Activated gamma-delta T cell treated with anti-CD3 and anti-CD28 coated beads, Interleukin-2, amount 50 U/mL, for 16 hours (primary cell): Measurements from ENCODE around the gene CATSPERD.
"Not testable (repeated sequence)": the region's sequence is repeated elsewhere in the genome, so short reads cannot be mapped to it uniquely, and the experiment has no call there.

ENCODE experiments used
- DNase-seq: peaks from one replicate; pipeline ENCODE4 v3.0.0-alpha.2; 2020; ENCODE audit warnings: low read depth

Gene CATSPERD

DNA sequence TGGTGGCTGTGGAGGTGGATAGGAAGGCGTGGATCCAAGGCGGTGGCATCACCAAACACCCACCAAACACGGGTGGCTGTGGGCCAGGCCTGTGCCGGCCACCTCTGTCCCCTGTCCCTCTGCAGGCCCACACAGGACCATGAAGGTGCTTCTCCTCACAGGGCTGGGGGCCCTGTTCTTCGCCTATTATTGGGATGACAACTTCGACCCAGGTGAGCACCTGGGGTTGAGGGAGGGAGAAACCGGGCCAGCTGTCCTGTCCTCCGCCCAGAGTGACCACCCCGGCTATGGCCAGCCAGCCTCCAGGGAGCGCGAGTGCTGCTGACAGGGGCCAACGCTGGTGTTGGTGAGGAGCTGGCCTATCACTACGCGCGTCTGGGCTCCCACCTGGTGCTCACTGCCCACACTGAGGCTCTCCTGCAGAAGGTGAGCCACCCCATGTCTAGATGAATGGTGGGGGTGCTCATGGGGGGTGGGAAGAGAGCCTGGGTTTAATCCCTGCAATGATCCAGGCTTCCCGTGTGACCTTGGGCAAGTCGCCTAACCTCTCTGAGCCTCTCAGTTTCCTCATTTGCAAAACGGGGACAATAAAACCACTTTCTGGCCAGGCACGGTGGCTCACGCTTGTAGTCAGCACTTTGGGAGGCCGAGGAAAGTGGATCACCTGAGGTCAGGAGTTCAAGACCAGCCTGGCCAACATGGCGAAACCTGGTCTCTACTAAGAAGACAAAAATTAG is 35.6 kb upstream of the CATSPERD start:
- no peak for DNase-seq

DNA sequence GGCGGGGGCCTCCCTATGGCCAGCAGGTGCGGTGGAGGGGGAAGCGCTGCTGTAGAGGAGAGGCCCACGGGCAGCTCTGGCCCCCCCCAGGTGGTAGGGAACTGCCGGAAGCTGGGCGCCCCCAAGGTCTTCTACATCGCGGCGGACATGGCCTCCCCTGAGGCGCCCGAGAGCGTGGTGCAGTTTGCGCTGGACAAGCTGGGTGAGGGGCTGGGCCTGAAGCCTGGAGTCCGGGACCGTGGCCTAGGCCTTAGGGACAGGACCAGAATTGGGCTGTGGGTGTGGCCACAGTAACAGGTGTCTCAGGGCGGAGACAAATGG is 34.2 kb upstream of the CATSPERD start:
- DNase-seq = no peak

DNA sequence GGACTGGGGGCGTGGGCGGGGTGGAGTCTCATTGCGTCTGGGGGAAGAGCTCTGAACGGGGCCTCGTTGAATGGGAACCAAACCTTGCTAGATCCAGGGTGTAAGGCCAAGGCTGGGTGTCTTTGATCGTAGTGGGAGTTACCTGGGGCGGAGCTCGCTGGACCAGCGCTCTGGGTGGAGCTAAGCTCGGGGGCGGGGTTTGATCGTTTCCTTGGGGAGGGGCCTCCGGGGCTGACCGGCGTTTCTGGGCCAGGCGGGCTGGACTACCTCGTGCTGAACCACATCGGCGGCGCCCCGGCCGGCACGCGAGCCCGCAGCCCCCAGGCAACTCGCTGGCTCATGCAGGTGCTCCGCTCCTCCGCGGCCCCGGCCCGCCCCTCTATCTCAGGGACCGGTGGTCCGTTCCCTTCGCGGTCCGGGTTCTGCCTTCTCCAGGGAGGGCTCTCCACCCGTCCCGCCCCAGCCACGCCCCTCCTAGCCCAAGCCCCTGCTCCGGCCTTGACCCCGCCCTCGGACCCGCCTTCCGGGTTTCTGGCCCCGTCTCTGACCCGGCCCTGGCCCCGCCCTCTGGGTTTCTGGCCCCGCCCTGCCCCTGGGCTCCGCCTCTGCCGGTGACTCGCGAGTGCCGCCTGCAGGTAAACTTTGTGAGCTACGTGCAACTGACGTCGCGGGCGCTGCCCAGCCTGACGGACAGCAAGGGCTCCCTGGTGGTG is 33.6 kb upstream of the CATSPERD start:
- DNase-seq = peak; percentile 98

DNA sequence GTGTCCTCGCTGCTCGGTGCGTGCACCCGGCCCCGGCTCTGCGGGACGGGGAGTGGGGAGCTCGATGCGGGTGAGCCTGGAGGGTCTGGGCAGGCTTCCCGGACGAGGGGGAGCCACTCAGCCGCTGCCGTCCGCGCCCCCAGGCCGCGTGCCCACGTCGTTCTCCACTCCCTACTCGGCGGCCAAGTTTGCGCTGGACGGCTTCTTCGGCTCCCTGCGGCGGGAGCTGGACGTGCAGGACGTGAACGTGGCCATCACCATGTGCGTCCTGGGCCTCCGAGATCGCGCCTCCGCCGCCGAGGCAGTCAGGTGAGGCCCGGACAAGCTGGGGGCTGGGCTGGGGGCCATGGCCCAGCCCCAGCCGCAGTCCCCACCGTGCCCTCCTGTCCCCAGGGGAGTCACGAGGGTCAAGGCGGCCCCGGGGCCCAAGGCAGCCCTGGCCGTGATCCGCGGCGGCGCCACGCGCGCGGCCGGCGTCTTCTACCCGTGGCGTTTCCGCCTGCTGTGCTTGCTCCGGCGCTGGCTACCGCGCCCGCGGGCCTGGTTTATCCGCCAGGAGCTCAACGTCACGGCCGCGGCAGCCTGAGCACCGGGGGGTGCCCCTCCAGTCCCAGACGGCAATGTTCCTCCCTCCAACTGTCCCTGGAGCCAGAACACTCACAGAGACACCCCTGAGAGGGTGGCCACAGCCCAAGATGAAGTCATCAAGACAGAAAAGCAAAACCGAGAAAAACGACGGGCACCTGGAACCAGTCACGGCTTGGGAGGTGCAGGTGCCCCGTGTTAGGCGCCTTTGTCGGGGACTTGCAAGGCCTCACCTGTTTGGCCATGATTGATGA is 32.9 kb upstream of the CATSPERD start:
- DNase-seq = no peak

DNA sequence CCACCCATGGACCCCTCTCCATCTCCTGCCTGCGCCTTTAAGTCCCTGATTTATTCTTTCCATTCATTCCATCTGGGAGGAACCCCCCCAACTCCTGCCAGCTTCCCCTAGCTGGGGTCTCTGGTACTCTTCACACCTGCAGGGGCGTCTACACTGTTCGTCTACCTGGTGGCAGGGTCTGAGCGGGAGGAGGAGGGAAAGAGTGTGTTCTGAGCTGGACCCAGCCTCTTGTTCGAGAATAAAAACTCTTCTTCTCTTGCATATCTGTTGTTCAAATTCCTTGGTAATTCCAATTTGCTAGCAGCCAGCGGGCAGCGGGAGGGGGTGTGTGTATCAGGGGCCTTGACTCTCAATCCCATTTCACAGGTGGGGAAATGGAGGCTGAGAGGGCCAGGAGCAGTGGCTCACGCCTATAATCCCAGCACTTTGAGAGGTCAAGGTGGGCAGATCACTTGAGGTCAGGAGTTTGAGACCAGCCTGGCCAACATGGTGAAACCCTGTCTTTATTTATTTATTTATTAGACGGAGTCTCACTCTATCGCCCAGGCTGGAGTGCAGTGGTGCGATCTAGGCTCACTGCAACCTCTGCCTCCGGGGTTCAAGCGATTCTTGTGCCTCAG is 32.1 kb upstream of the CATSPERD start:
- DNase-seq = not testable (repeated sequence)

GRCh38 chr19:5690125-5690954 is 30.1 kb upstream of the CATSPERD start, which contains the start of gene RPL36:
Gene RPL36 (plus strand): TSS chr19:5690295. CDS start chr19:5690508, 213 bp downstream.
- DNase-seq = peak; percentile 98

DNA sequence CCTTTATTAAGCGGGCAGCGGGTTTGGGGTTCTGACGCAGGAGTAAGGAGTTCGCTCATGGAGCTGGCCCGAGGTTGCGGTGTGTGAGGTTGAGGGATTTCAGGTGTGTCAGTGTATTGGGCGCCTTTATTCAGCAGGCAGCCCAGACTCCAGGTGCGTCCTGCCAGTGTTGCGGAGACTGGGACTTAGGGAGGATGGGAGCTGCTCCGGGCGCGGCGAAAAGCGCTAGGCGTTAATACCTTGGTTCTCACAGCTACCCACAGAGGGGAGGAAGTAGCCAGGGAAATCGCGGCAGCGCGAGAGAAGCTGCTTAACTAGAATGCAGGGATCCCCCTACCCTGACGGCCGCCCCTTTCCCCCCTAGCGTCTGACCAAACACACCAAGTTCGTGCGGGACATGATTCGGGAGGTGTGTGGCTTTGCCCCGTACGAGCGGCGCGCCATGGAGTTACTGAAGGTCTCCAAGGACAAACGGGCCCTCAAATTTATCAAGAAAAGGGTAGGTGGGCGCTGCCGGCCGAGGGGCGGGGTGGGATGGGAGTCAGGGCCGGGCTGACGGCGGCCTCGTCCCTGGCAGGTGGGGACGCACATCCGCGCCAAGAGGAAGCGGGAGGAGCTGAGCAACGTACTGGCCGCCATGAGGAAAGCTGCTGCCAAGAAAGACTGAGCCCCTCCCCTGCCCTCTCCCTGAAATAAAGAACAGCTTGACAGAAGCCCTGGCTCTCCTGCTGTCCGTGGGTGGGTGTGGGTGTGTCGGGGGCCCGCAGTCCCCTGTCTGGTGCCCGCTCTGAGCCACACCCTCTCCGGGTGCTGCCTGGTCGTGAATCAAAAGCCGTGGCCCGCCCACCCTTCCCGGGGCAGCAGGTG is 29.2 kb upstream of the CATSPERD start:
- no peak for DNase-seq

DNA sequence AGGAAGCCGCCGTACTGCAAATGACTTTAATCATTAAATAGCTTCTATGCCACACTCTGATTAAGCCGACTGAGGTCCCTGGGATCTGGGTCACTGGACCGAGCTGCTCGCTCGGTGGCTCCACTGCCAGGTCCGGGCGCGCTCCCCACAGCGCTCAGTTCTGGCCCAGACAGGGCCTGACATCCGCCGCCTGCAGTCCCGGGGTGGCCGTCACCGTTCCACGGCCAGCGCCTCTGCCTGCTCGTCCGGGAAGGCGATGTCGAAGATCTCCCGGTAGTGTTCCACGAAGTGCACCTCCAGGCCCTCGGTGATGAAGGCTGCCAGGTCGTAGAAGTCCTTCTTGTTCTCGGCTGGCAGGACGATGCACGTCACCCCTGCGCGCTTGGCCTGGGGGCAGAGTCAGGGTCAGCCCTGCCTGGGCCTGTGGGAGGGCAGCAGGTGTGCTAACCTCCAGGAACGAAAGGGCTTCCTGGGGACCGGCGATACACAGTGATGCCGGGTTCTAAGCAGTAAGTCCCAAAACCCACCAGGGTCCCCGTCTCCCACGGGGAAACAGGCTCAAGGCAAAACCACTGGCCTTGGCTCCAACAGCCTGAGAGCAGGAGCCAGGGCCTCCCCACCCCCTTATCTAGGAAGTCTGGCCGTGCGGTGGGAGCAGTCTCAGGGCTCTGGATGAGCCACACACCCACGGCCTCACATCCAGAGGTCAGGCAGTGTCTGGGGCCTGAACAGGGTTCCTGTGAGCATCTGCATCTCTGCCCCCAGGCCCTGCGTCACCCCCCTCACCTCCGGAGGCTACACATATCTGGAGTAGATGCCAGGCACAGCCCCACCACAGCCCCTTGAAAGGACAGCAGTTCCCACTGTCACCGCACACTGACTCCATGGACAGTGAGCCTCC is 28.4 kb upstream of the CATSPERD start:
- no peak for DNase-seq

DNA sequence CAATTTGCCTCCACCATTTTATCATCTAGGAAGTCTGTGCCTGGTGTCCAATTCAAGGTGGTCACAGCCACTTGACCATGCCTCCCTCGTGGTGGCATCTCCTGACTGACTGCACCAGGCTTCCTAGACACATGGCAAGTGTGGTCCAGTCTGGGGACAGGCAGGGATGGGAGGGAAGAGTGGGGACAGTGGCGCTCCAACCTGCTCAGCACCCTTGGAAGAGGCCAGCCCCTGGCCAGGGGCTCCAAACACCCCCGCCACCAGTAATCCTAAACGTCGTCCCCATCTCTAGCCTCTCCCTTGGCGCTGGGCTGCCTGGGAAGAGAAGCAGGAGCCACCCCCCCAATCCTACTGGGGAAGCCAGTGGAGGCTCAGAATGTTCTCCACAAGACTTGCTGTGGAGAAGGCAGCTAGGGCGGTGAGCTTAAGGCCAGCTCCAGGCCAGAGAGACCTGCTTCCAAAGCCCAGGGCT is 27.7 kb upstream of the CATSPERD start:
- no peak for DNase-seq

GRCh38 chr19:5693195-5694166 is 27.0 kb upstream of the CATSPERD start:
- DNase-seq = no peak

- no peak for DNase-seq
Measured at GRCh38 chr19:5694167-5694955, 26.1 kb upstream of the CATSPERD start.

DNA sequence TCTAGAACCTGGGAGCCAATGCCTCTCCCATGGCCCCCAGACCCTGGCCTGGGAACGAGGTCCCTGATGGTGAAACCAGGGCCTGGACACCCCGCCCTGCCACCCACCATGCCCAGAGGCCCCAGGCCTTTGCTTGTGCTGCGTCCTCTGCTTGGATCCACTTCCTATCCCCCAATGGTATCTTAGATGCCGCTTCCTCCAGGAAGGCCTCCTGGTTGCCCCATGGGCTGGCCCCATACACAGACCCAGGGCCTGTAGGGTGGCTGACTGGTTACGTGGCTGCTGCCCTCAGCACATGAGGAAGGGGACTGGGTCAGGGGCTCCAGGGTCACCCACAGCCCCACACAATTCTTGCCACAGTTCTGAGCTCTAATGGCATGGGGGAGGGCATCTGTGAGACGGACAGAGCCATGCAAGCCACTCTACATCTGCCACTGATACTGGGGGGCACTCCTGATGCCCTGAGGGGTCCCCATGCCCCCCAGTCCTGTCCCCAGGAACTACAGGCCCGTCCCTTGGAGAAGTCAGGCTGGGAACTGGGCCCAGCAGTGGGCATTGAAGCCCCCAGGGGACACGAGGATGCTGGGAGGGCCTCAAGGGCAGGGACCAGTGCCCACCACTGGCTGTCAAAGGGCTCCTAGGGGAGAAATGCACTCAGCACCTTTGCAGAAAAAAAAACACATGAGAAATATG is 25.3 kb upstream of the CATSPERD start:
- DNase-seq = no peak

- no peak for DNase-seq
Measured at GRCh38 chr19:5695649-5696195, 24.7 kb upstream of the CATSPERD start.

- no peak for DNase-seq
Measured at GRCh38 chr19:5696196-5697021, 24.0 kb upstream of the CATSPERD start.
